ENCODE results near the gene ROGDI.

Gene ROGDI

DNA sequence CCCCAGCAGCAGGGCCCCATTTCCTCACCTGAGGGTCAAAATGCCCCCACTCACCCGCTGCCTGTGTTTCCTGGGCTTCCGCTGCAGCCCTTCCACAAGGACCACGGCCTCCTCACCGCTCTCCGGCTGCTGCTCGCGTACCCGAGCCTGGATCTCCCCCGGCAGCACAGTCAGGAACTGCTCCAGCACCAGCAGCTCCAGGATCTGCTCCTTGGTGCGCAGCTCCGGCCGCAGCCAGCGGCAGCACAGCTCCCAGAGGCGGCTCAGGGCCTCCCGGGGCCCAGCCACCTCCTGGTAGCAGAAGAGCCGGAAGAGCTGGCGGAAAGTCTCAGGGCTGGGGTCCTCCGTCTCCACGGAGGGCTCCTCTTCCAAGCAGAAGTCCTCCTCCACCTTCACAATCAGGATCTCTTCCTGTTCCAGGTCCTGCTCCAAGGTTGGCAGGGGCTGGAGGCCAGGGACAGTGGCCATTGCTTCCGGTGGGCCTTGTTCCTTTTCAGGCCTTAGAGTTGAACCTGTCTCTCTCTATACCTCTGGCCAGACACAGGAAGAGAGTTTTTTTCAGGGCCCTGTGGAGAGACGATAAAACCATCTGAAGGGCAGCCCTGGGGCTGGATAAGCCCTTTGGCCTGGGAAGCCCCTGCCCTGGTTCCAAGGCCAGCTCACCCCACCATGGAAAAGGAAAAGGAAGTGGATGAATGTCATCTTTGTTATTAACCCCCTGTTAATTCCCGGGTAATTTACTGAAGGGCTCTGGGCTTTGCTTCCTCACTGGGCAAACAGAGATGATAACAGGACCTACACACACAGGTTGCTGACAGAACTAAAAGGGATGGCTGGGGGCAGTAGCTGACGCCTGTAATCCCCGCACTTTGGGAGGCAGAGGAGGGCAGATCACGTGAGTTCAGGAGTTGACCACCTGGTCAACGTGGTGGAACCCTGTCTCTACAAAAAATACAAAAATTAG lies 36.6 kb downstream of the ROGDI start:
- DNase-seq: no peak

DNA sequence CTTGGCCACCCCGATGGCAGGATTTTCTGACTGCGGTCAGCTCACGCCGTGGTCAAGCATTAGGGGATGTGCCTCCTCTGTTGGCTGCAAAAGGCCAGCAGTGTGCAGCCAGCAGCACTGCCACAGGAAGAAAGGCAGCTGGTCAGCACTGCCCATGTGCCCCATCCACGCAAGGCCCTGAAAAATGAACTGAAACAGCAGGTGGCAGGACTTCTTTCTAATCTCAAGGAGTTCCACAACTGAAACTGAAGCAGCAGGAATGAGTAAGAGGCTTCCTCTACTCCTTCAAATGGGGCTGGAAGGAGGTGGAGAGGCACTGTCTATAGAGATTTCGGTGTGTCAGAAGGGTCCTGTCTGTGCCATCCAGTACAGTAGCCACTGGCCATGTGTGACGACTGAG lies 38.6 kb downstream of the ROGDI start:
- no peak for DNase-seq

DNA sequence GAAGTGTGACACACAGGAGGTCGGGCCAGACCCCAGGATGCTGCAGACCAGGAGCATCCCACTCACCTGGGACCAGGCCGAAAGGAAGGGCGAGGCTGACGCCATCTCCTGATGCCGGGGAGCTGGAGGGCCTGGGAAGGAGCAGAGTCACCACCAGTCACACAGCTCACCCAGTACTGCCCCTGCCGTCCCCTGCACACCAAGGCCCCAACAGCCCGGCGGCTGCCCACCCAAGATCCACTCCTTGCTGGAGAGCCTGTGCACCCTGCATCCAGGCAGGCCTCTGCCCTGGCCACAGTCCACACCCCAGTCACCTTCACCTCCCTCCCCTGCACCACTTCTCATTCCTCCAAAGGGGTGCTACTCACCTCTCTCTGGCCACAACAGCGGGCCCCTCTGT lies 40.2 kb downstream of the ROGDI start:
- DNase-seq: no peak

DNA sequence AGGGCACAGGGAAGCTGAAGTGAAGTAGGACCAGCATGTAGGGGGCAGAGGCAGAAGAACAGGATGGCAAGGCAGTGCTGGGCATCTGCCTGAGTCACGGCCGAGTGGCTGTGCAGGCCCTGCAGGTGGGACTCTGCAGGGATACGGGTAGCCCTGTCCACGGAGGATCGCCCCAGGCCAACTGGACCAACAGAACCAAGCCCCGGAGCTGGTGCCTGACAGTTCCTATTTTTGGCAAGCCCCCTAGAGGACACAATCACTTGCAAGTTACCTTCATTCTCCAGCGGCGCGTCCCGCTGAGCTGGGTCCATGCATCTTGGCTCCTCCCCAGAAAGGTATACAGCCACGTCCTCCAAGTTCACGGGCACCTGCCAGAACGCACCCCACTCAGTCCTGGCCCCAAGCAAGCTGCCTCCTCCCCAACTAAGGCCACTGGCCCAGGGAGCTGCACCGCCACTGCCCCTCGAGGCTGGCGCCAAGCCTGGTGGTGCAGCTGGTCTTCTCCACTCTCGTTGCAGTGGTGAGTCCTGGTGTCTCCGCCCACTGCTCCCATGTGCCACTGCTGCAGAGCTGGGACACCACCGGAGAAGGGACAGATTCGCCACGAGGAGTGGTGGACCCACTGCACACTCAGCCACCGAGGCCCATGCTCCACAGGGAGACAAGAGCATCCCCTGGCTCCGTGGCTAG lies 42.1 kb downstream of the ROGDI start:
- DNase-seq: no peak

DNA sequence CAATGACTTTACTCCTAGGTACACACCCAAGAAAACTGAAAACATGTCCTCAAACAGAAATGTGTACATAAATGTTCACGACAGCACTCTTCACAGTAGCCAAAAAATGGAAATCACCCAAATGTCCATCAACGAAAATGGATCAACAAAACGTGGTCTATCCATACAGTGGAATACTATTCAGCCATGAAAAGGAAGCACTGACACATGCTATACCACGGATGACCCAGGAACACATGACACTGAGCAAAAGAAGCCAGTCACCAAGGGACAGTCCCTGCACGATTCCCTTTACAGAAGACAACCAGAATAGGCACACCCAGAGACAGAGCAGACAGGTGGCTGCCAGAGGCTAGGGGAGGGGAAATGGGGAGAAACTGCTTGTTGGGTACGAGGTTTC lies 46.7 kb downstream of the ROGDI start:
- DNase-seq: no peak

DNA sequence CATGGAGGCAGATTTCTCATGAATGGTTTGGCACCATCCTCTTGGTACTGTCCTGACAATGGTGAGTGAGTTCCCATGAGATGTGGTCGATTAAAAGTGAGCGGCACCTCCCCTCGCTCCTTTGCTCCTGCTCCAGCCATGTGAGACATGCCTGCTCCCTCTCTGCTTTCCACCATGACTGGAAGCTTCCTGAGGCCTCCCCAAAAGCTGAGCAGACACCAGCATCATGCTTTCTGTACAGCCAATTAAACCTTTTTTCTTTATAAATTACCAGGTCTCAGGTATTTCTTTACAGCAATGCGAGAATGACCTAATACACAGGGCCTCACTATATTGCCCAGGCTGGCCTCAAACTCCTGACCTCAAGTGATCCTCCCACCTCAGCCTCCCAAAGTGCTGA lies 47.6 kb downstream of the ROGDI start:
- no peak for DNase-seq

DNA sequence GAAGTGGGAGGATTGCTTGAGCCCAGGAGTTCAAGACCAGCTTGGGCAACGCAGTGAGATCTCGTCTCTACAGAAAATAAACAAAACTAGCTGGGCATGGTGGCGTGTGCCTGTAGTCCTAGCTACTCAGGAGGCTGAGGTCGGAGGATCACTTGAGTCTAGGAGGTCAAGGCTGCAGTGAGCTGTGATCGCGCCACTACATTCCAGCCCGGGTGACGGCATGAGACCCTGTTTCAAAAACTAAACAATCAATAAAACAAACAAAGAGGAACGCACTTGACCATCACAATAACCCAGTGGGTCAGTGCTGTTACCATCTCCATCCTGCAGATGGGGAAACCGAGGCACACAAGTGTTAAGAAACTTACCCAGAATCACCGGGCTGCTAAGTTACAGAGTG lies 49.2 kb downstream of the ROGDI start:
- DNase-seq: no peak

DNA sequence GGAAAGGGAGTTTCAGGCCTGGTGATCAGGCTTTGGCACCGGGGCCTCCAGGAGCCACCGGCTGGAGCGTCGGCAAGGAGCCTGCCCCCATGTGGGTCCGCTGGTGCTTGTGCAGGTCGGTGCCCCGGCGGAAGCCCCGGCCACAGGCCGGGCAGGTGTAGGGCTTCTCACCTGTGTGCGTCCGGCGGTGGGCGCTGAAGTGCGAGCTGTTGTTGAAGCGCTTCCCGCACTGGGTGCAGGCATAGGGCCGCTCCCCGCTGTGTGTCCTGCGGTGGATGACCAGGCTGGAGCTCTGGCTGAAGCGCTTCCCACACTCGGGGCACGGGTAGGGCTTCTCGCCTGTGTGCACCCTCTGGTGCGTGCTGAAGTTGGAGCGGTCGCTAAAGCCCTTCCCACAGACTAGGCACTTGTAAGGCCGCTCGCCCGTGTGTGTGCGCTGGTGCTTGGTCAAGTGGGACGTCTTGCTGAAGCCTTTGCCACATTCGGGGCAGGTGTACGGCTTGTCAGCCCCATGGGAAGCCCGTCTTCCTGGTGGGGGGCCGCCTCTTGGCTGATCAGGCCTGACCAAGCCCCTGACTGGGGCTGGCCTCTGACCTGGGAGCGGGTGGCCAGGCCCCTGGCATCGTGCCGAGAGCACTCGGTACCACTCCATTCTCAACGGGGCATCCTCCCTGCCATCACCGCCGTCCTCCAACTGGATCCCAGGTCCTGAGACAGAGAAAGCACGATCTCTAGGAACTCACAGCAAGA lies 49.9 kb downstream of the ROGDI start:
- no peak for DNase-seq

DNA sequence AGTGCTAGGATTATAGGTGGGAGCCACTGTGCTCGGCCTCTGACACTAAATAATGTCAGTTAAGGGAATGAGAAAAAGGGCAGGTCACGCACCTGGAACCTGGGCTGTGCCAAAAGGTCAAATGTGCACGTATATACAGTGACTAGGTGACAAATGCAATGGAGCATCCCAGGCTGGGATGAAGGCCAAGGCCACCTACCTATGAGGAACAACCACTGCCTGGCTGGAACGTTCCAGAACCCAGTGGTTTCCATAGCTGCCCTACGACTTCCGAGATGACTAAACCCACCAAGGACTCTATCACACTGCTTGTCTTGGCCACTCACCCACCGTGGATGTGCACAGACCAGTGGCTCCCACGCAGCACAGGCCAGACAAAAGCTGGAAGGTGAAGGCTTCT lies 51.5 kb downstream of the ROGDI start:
- no peak for DNase-seq

DNA sequence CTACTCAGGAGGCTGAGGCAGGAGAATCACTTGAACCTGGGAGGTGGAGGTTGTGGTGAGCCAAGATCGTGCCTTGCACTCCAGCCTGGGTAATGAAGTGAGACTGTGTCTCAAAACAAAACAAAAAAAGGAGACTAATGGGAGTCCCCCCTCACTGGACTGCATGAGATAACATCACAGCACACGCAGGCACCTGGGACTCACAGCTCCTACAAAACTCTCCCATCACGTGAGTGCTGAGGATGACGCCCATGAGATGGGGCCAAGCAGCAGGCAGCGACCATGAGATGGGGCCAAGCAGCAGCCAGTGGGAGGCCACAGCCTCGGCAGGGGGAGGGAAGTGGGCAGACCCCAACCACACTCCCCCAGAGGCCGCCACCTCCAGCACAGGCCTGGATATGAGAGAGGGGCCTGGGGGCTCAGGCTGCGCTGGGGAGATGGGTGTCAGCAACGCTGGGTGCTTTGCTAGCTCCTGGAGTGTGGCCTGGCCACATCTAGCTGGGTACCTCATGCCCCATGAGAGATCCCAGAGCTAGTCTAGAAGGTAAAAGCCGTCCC lies 52.7 kb downstream of the ROGDI start:
- no peak for DNase-seq

DNA sequence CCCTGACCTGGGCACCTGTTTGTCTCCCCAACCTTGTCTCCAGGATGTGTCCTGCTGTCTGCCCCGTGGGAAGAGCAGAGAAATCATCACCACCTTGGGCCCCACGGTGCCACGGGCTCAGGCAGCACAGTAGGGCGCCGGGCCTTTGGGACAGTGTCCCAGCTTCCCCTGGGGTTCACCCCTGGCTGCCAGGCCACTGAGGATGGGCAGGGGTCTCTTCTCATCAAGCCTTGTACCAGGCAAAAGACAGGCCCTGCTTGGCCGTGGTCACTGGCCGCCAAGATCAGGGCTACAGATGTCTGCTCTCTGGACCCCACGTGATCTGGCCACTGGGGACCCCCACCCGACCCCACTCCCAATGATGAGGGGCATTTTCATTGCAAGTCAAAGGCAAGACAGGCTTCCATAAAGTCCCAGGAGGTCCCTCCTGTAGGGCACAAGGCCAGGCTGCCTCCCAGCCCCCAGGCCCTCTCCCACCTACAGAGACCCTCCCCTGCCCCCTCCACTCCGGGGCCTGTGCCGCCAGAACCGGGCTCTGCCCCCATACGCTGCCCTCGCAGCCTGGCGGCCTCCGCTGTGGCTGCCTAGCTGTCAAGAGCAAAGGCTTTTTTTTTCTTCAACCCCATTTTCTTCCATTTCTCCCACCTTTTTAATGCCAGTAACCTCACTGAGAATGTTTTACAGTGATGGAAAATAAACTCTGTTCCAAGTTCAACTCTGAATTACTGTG lies 53.6 kb downstream of the ROGDI start:
- no peak for DNase-seq

DNA sequence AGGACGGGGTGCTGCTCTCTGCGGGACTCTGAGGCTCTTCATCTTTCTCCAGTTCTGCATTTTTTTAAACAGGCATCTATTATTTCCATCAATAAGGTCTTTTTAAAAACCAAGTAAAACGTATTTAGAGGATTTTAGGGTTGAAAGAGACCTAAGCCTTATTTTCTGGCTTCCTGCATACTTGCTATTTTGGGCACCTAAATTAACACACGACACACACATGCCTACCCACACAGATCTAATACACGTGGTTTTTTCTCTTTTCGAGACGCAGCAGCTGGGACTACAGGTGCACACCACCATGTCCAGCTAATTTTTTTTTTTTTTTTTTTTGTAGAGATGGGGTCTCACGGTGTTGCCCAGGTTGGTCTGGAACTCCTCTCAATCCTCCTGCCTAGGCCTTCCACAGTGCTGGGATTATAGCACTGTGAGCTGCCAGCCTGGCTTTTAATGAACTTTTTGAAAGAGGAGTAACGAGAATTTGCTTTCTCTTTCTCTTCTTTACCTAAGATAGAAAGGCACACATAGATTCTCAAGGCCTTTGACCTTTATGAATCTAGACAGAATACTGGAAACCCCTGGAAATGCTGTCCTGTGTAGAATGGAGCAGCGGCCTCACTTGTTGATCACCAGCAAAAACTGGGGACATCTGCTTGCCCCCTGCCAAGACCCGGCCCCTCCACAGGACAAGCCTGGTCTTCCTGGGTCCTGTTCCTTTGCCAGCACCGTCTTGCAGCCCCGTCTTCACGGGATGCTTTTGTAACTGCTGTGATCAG lies 54.3 kb downstream of the ROGDI start:
- no peak for DNase-seq

DNA sequence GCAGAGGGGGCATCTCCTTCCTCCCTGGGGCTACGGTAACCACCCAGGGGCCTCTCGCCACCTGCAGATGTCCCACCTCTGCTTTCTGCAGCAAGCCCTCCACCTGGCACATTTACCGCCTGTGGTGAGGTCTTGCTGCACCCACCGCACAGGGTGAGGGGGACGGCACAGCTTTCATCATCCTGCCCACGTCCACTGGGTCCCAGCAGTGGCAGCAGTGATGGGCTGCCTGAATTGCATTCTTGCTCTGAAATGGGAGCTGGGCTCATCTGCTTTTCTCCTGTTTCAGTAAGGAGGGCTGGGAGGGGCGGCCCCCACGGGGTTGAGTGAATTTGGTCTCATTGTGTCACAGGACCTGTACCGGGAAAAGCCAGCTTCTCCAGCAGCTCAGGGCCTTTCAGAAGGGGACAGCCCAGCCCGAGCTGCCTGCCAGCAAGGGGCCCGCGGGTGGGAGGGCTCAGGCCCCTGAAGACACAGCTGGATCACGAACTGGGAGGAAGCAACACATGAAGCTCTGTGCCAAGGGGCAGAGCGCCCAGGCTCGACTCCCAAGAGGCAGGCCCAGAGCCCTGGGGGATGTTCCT lies 55.4 kb downstream of the ROGDI start:
- DNase-seq: no peak

Data from RPMI8226 (cell line).